WTC11 (cell line): ENCODE measurements around the gene MRPL10. TPM values are rescaled to one million over a fixed set of nuclear protein-coding genes. Genes with fewer than 3 reads are reported as not detected.

Experiments
- ATAC-seq: fragments of 200-7000 bp; cut with Tn5 transposase; 2 replicates; pipeline ENCODE4 v1.10.0; 2021; ENCODE audit warnings: mild to moderate bottlenecking, moderate library complexity
- CTCF ChIA-PET: fragments of 300-600 bp; sonication (Branson Sonifier 250); formaldehyde crosslinking; loops from one replicate; lab custom pipeline; 2021; ENCODE audit warnings: antibody characterized with exemption; lab: Charles Lee
- POLR2A ChIA-PET: fragments of 350-600 bp; sonication (Branson Sonifier 250); formaldehyde crosslinking; loops from one replicate; lab custom pipeline; 2021; ENCODE audit warnings: antibody characterized with exemption; lab: Charles Lee
- DNase-seq: peaks from one replicate; pipeline ENCODE4 v3.0.0; 2021; ENCODE audit warnings: low spot score
- H3K27ac Mint-ChIP-seq: 2 replicates; pipeline ENCODE4 v1.8.0; 2021; ENCODE audit warnings: mixed read lengths
- H3K27me3 Mint-ChIP-seq: 2 replicates; pipeline ENCODE4 v1.8.0; 2021; ENCODE audit warnings: low read depth, mild to moderate bottlenecking, moderate library complexity, mixed read lengths
- H3K36me3 Mint-ChIP-seq: 2 replicates; pipeline ENCODE4 v1.8.0; 2021; ENCODE audit warnings: mixed read lengths
- H3K4me1 Mint-ChIP-seq: 2 replicates; pipeline ENCODE4 v1.8.0; 2022; ENCODE audit warnings: mixed read lengths
- H3K4me3 Mint-ChIP-seq: 2 replicates; pipeline ENCODE4 v1.8.0; 2021; ENCODE audit warnings: mild to moderate bottlenecking, moderate library complexity, mixed read lengths
- H3K9me3 Mint-ChIP-seq: 2 replicates; pipeline ENCODE4 v1.8.0; 2021; ENCODE audit warnings: mixed read lengths
- AFF4 ChIP-seq: sonication (generic); formaldehyde crosslinking; IDR thresholded peaks from 2 replicates; pipeline ENCODE4 v1.8.1; 2023; ENCODE audit warnings: mild to moderate bottlenecking, missing genetic modification reagents, borderline replicate concordance
- CREM ChIP-seq: sonication (generic); formaldehyde crosslinking; IDR thresholded peaks from 2 replicates; pipeline ENCODE4 v1.8.1; 2022; ENCODE audit warnings: mild to moderate bottlenecking, missing genetic modification reagents, moderate library complexity
- ELF4 ChIP-seq: sonication (generic); formaldehyde crosslinking; IDR thresholded peaks from 2 replicates; pipeline ENCODE4 v1.8.1; 2022; ENCODE audit warnings: low read depth, mild to moderate bottlenecking, moderate library complexity, missing genetic modification reagents
- HMGXB4 ChIP-seq: sonication (generic); formaldehyde crosslinking; IDR thresholded peaks from 2 replicates; pipeline ENCODE4 v1.8.1; 2023; ENCODE audit warnings: mild to moderate bottlenecking, moderate library complexity, missing genetic modification reagents
- IRF2 ChIP-seq: sonication (generic); formaldehyde crosslinking; IDR thresholded peaks from 2 replicates; pipeline ENCODE4 v1.8.0; 2022; ENCODE audit warnings: low read depth, missing genetic modification reagents, borderline replicate concordance
- NFYB ChIP-seq: sonication (generic); formaldehyde crosslinking; conservative IDR thresholded peaks from 2 replicates; pipeline ENCODE4 v1.8.0; 2022; ENCODE audit warnings: low read depth, missing genetic modification reagents
- NR3C1 ChIP-seq: sonication (generic); formaldehyde crosslinking; conservative IDR thresholded peaks from 2 replicates; pipeline ENCODE4 v1.8.1; 2023; ENCODE audit warnings: low read depth, mild to moderate bottlenecking, missing genetic modification reagents
- RORB ChIP-seq: fragments of 250-450 bp; sonication (Bioruptor Pico); IDR thresholded peaks from 2 replicates; pipeline ENCODE4 v1.9.0; 2021; ENCODE audit warnings: mild to moderate bottlenecking
- STAT6 ChIP-seq: sonication (generic); formaldehyde crosslinking; conservative IDR thresholded peaks from 2 replicates; pipeline ENCODE4 v1.8.1; 2023; ENCODE audit warnings: mild to moderate bottlenecking, low read depth, missing genetic modification reagents, moderate library complexity
- TP53 ChIP-seq: sonication (generic); formaldehyde crosslinking; IDR thresholded peaks from 2 replicates; pipeline ENCODE4 v1.8.1; 2023; ENCODE audit warnings: mild to moderate bottlenecking, missing genetic modification reagents
- USF1 ChIP-seq: sonication (generic); formaldehyde crosslinking; IDR thresholded peaks from 2 replicates; pipeline ENCODE4 v1.8.0; 2022; ENCODE audit warnings: mild to moderate bottlenecking, missing genetic modification reagents
- ZNF219 ChIP-seq: sonication (generic); formaldehyde crosslinking; IDR thresholded peaks from 2 replicates; pipeline ENCODE4 v1.8.0; 2023; ENCODE audit warnings: missing genetic modification reagents, mild to moderate bottlenecking, borderline replicate concordance
- ZNF416 ChIP-seq: fragments of 250-450 bp; sonication (Bioruptor Pico); IDR thresholded peaks from 2 replicates; pipeline ENCODE4 v1.9.0; 2021; ENCODE audit warnings: mild to moderate bottlenecking, inconsistent platforms
- ZNF423 ChIP-seq: fragments of 250-450 bp; sonication (Bioruptor Pico); IDR thresholded peaks from 2 replicates; pipeline ENCODE4 v2.1.2; 2022; ENCODE audit warnings: mild to moderate bottlenecking, moderate library complexity
- ZNF671 ChIP-seq: fragments of 250-450 bp; sonication (Bioruptor Pico); IDR thresholded peaks from 2 replicates; pipeline ENCODE4 v1.8.0; 2021; ENCODE audit warnings: mild to moderate bottlenecking
- total RNA-seq: library from RNA; stranded (reverse); gene quantifications from 3 replicates; pipeline ENCODE4 v1.2.3, GENCODE V29; 2021
- TF ChIP-seq, protein P1 (sequence below): sonication (generic); formaldehyde crosslinking; IDR thresholded peaks from 2 replicates; pipeline ENCODE4 v1.8.0; 2022; ENCODE audit warnings: mild to moderate bottlenecking, missing genetic modification reagents
- TF ChIP-seq, protein P2 (sequence below): fragments of 250-450 bp; sonication (Bioruptor Pico); conservative IDR thresholded peaks from 2 replicates; pipeline ENCODE4 v1.9.0; 2021; ENCODE audit warnings: mild to moderate bottlenecking
- TF ChIP-seq, protein P3 (sequence below): fragments of 250-450 bp; sonication (Bioruptor Pico); IDR thresholded peaks from 2 replicates; pipeline ENCODE4 v2.1.2; 2022; ENCODE audit warnings: mild to moderate bottlenecking, moderate library complexity

MRPL10 gene
- total RNA-seq, 1 experiment from 2014 or later: 80.1 TPM

DNA sequence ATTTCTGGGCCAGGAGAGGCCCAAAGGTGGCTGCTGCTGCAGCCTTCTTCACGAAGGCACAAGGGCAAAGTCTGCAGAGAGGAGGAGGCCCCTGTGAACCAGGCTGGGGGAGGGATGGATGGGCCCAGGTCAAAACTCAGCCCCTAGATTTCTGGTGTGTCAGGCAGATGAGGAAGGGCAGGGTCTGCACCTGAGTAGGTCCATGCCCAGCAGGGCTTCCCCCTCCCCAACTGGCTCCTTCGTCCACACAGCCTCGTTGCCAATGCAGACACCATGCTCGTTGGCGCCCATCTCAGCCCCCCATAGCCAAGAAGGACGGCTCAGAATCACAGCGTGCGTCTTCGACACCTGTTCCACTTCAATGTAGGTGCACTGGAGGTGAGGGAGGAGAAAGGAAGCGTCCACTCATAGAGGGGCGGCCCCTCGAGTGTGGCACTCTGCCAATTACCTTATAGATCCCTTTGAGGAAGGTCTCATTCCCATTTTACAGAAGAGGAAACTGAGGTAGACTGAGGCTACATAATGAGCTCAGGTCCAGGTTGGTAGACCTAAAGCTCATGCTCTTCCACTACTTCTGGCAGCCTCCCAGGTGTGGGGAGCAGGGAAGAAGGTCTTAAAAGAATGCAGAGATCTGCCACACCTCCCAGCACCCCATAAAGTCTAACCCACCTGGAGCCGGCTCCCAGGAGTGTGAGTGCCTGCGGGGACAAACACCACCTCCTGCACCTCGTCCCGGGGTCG lies 8.8 kb upstream of the MRPL10 start:
- H3K9me3 Mint-ChIP-seq: no peaks in the 10 kb centered on the region
- peak overlapping the region; percentile 95 for H3K4me3 Mint-ChIP-seq
- no peaks in the 10 kb centered on the region; the same call in 1 of the 2 replicates for H3K36me3 Mint-ChIP-seq
- no peak overlapping the region for H3K27ac Mint-ChIP-seq
- DNase-seq: no peak
- no peak for ATAC-seq
- peaks cover 11% of the 10 kb centered on the region for H3K27me3 Mint-ChIP-seq
- peaks cover 38% of the 10 kb centered on the region for H3K4me1 Mint-ChIP-seq
- ChIA-PET POLR2A (interaction anchor here (0.8 to 1.8 kb wide), 3 partner anchors 45 to 55 kb away, joined by 4 to 8 read pairs (median 6); partner anchors contain the start of gene SP2), CTCF (interaction anchor here (0.6 to 19.3 kb wide), 28 partner anchors 9 to 180 kb away, joined by 3 to 1122 read pairs (median 10); partner anchors contain the start of genes CDK5RAP3, LRRC46, MRPL10 and OSBPL7)
- no peak for TF ChIP-seq USF1 (CRISPR knock-in tag)
- no peak for TF ChIP-seq ELF4 (CRISPR knock-in tag)
- TF ChIP-seq ZNF416: no peak
- TF ChIP-seq IRF2 (CRISPR knock-in tag): no peak
- no peak for TF ChIP-seq ZNF671 (CRISPR knock-in tag)
- no peak for TF ChIP-seq HMGXB4 (CRISPR knock-in tag)
- TF ChIP-seq, protein P1, sequence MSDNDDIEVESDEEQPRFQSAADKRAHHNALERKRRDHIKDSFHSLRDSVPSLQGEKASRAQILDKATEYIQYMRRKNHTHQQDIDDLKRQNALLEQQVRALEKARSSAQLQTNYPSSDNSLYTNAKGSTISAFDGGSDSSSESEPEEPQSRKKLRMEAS (CRISPR knock-in tag): no peak
- TF ChIP-seq AFF4: no peak
- TF ChIP-seq NR3C1 (CRISPR knock-in tag): no peak
- no peak for TF ChIP-seq CREM (CRISPR knock-in tag)
- TF ChIP-seq ZNF423: no peak
- TF ChIP-seq RORB (CRISPR knock-in tag): no peak
- TF ChIP-seq, protein P2, sequence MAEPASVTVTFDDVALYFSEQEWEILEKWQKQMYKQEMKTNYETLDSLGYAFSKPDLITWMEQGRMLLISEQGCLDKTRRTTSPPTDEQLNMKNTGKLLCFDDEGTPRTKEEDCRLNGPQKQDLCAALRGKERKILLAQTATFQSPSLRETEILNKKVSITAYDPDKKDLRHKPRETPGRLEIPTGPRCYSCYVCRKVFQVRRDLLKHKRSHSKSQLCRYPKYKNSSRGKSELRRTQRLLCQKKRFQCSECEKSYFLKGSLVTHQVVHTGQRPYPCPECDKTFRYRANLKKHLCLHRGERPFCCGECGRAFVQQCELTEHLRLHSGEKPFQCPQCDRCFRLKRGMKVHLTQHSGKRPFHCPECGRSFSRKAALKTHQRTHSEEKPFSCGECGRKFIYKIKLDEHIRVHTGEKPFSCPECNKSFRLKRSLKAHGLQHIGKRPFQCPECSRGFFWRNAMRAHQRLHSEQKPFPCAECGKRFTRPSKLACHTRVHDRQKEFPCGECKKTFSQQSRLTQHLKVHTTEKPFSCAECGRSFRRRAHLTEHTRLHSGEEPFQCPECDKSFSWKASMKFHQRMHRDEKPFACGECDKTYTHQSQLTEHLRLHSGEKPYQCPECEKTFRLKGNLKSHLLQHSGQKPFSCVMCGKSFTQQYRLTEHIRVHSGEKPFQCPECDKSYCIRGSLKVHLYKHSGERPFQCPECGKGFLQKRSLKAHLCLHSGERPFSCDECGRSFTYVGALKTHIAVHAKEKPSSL (CRISPR knock-in tag): no peak
- TF ChIP-seq ZNF219 (CRISPR knock-in tag): no peak
- TF ChIP-seq, protein P3, sequence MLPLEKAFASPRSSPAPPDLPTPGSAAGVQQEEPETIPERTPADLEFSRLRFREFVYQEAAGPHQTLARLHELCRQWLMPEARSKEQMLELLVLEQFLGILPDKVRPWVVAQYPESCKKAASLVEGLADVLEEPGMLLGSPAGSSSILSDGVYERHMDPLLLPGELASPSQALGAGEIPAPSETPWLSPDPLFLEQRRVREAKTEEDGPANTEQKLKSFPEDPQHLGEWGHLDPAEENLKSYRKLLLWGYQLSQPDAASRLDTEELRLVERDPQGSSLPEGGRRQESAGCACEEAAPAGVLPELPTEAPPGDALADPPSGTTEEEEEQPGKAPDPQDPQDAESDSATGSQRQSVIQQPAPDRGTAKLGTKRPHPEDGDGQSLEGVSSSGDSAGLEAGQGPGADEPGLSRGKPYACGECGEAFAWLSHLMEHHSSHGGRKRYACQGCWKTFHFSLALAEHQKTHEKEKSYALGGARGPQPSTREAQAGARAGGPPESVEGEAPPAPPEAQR: no peak
- TF ChIP-seq STAT6 (CRISPR knock-in tag): no peak
- no peak for TF ChIP-seq TP53 (CRISPR knock-in tag)
- no peak for TF ChIP-seq NFYB (CRISPR knock-in tag)
